Measurements from ENCODE around the gene SH3BP1.

The SH3BP1 gene

GRCh38 chr22:37678372-37678771 lies 38.9 kb downstream of the SH3BP1 start:
- peaks cover 15% of the 10 kb centered on the region for H3K4me1 ChIP-seq
- H3K36me3 ChIP-seq: no peaks in the 10 kb centered on the region
- H3K9me3 ChIP-seq: no peaks in the 10 kb centered on the region
- TF ChIP-seq CTCF (IDR thresholded peaks at IDR 0.05; ENCODE audit: low read depth, low read length): no peak
- H3K4me3 ChIP-seq (ENCODE audit: low read depth, low read length): no peak overlapping the region
- no peaks in the 10 kb centered on the region for H3K27me3 ChIP-seq
- no peak for DNase-seq

GRCh38 chr22:37679670-37680069 lies 40.2 kb downstream of the SH3BP1 start:
- TF ChIP-seq CTCF (IDR thresholded peaks at IDR 0.05; ENCODE audit: low read depth, low read length): no peak
- H3K4me3 ChIP-seq (ENCODE audit: low read depth, low read length): no peak overlapping the region
- no peaks in the 10 kb centered on the region for H3K27me3 ChIP-seq
- H3K9me3 ChIP-seq: no peaks in the 10 kb centered on the region
- no peak for DNase-seq
- H3K36me3 ChIP-seq: no peaks in the 10 kb centered on the region
- H3K4me1 ChIP-seq: peaks cover 12% of the 10 kb centered on the region

- TF ChIP-seq CTCF (IDR thresholded peaks at IDR 0.05; ENCODE audit: low read depth, low read length): no peak
- Histone ChIP-seq H3K4me1 (peaks cover 7% of the 10 kb centered on the region), H3K27me3 (no peaks in the 10 kb centered on the region), H3K4me3 (ENCODE audit: low read depth, low read length) (no peak overlapping the region), H3K36me3 (no peaks in the 10 kb centered on the region), H3K9me3 (no peaks in the 10 kb centered on the region)
- DNase-seq: no peak
These were observed 40.9 kb downstream of the SH3BP1 start for GRCh38 chr22:37680191-37680851.

GRCh38 chr22:37681001-37681424 lies 41.5 kb downstream of the SH3BP1 start:
- DNase-seq: no peak

GRCh38 chr22:37681556-37682049 lies 42.1 kb downstream of the SH3BP1 start:
- peaks cover under 1% of the 10 kb centered on the region; the same call in 1 of the 2 replicates for H3K4me1 ChIP-seq
- no peaks in the 10 kb centered on the region for H3K27me3 ChIP-seq
- H3K4me3 ChIP-seq (ENCODE audit: low read depth, low read length): no peak overlapping the region
- peak; percentile 81 for DNase-seq
- H3K36me3 ChIP-seq: no peaks in the 10 kb centered on the region
- no peaks in the 10 kb centered on the region for H3K9me3 ChIP-seq
- peak; percentile 95 for TF ChIP-seq CTCF (IDR thresholded peaks at IDR 0.05; ENCODE audit: low read depth, low read length)

More at GRCh38 chr22:37681001-37681424, 41.5 kb downstream of the SH3BP1 start:
- Histone ChIP-seq H3K4me1 (peaks cover 4% of the 10 kb centered on the region; the same call in 1 of the 2 replicates), H3K9me3 (no peaks in the 10 kb centered on the region), H3K36me3 (no peaks in the 10 kb centered on the region), H3K27me3 (no peaks in the 10 kb centered on the region), H3K4me3 (ENCODE audit: low read depth, low read length) (no peak overlapping the region)
- no peak for TF ChIP-seq CTCF (IDR thresholded peaks at IDR 0.05; ENCODE audit: low read depth, low read length)

Measured in BE2C (cell line).